Upper lobe of left lung (tissue), 6 donors: ENCODE data around the gene PUSL1. TPM values are rescaled to one million over a fixed set of nuclear protein-coding genes. Genes with fewer than 3 reads are reported as not detected.
A peak's percentile ranks its signal among the peaks of the same experiment; 100 is the strongest.

Source experiments
- ATAC-seq, 2 donors: fragments of 200-7000 bp; cut with Tn5 transposase; one replicate each; pipeline ENCODE4 v1.9.1; 2022; ENCODE audit warnings: mild to moderate bottlenecking in 2 of 2, moderate library complexity in 2 of 2; ENCODE audit not compliant: low FRiP score in 2 of 2
- DNase-seq, 2 donors: peaks; one replicate each; pipeline ENCODE4 v3.0.0-alpha.2; 2019 to 2020
- H3K27ac ChIP-seq, 4 donors: fragments of 200-600 bp; sonication (generic); one replicate each; pipeline ENCODE4 v1.5.1; 2016 to 2019
- H3K27me3 ChIP-seq, 4 donors: fragments of 200-600 bp; sonication (generic); one replicate each; pipeline ENCODE4 v1.5.1; 2017 to 2019
- H3K36me3 ChIP-seq, 4 donors: fragments of 200-600 bp; sonication (generic); one replicate each; pipeline ENCODE4 v1.5.1; 2016 to 2019
- H3K4me1 ChIP-seq, 4 donors: fragments of 200-600 bp; sonication (generic); one replicate each; pipeline ENCODE4 v1.5.1; 2018 to 2019
- H3K4me3 ChIP-seq, 4 donors: fragments of 200-600 bp; sonication (generic); one replicate each; pipeline ENCODE4 v1.5.1; 2017 to 2019; ENCODE audit warnings: mild to moderate bottlenecking in 2 of 4, moderate library complexity in 1 of 4
- H3K9me3 ChIP-seq, 4 donors: fragments of 200-600 bp; sonication (generic); one replicate each; pipeline ENCODE4 v1.5.1; 2018 to 2019
- EP300 ChIP-seq, 4 donors: sonication (generic); formaldehyde crosslinking; IDR thresholded peaks; one replicate each; pipeline ENCODE4 v1.5.1; 2017; ENCODE audit warnings: antibody characterized with exemption in 4 of 4, control low read depth in 2 of 4
- POLR2A ChIP-seq, 4 donors: fragments of 450-650 bp; IDR thresholded peaks; one replicate each; pipeline ENCODE4 v1.5.1; 2016 to 2017; ENCODE audit warnings: antibody characterized with exemption in 4 of 4, mild to moderate bottlenecking in 2 of 4
- POLR2AphosphoS5 ChIP-seq, 2 donors: sonication (generic); formaldehyde crosslinking; IDR thresholded peaks; one replicate each; pipeline ENCODE4 v1.5.1; 2017; ENCODE audit warnings: antibody characterized with exemption in 2 of 2
- WGBS, 2 donors: methylation state at CpG; one replicate each; pipeline ENCODE4 v1.1.5; 2017 to 2018; 5-methylcytosine and 5-hydroxymethylcytosine counted together
- total RNA-seq, 6 donors: library from RNA; depleted of rRNA in 4 of 6; stranded (reverse); fragments of >200 nt in 4 of 6; gene quantifications; one replicate each; pipeline versions ENCODE4 v1.1.0 to v1.2.1, GENCODE V29; 2016 to 2021
- TF ChIP-seq, protein P1 (sequence below), 6 experiments: fragments of 450-650 bp in 4 of 6; fragments of 200-600 bp in 2 of 6; sonication (generic) in 2 of 6; IDR thresholded peaks; one replicate each; pipeline ENCODE4 v1.5.1; 2016 to 2019; ENCODE audit warnings: antibody characterized with exemption in 6 of 6
- donor health status: DM: no; HTN: no; CAD: no; lungs with moderate emphysema.
- donor health status: DM: no; HTN: yes; CAD: no; lungs with severe emphysema.

PUSL1 gene
- total RNA-seq, 6 donors from 2014 or later = 16.8 to 38.8 (median 23.0) TPM

GRCh38 chr1:1287288-1288110 is 20.9 kb upstream of the PUSL1 start:
- H3K9me3 ChIP-seq = no peaks in the 10 kb centered on the region
- peak in 1 of 2 donors; percentile 84 for DNase-seq

DNA sequence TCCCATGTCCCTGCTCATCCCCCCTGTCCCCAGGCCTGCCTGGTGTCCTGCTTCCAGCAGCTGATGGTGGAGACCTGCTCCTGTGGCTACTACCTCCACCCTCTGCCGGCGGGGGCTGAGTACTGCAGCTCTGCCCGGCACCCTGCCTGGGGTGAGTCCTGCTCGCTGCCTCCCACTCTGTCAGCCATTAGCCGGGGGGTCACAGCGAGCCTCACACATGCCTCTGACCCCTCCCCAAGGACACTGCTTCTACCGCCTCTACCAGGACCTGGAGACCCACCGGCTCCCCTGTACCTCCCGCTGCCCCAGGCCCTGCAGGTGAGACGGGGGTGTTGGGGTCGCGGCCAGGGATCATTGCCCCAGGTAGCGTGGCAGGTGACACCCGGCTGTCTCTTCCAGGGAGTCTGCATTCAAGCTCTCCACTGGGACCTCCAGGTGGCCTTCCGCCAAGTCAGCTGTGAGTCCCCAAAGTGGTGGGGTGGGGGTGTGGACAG is 18.1 kb upstream of the PUSL1 start:
- Histone ChIP-seq H3K4me1 (peaks cover 0 to 14% (median 9%) of the 10 kb centered on the region in 4 donors), H3K27me3 (peaks cover 0 to 10% (median 0%) of the 10 kb centered on the region in 4 donors), H3K27ac (no peak overlapping the region), H3K36me3 (peaks cover 0 to 19% (median 9%) of the 10 kb centered on the region in 4 donors), H3K4me3 (no peak overlapping the region), H3K9me3 (no peaks in the 10 kb centered on the region)
- peak; percentile 63 to 92 for DNase-seq
- 34 to 44% methylated on average over 6 to 15 of the region's 15 CpGs for WGBS, 2 donors
- TF ChIP-seq EP300 (IDR thresholded peaks at IDR 0.05) = no peak
- TF ChIP-seq, protein P1, sequence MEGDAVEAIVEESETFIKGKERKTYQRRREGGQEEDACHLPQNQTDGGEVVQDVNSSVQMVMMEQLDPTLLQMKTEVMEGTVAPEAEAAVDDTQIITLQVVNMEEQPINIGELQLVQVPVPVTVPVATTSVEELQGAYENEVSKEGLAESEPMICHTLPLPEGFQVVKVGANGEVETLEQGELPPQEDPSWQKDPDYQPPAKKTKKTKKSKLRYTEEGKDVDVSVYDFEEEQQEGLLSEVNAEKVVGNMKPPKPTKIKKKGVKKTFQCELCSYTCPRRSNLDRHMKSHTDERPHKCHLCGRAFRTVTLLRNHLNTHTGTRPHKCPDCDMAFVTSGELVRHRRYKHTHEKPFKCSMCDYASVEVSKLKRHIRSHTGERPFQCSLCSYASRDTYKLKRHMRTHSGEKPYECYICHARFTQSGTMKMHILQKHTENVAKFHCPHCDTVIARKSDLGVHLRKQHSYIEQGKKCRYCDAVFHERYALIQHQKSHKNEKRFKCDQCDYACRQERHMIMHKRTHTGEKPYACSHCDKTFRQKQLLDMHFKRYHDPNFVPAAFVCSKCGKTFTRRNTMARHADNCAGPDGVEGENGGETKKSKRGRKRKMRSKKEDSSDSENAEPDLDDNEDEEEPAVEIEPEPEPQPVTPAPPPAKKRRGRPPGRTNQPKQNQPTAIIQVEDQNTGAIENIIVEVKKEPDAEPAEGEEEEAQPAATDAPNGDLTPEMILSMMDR (IDR thresholded peaks at IDR 0.05) = peak; percentile 62 to 84 (median 74)
- peak; percentile 58 to 61 for ATAC-seq

More at GRCh38 chr1:1287288-1288110, 20.9 kb upstream of the PUSL1 start:
- no peak overlapping the region for H3K4me3 ChIP-seq
- H3K4me1 ChIP-seq = peaks cover 0 to 14% (median 9%) of the 10 kb centered on the region in 4 donors
- no peak overlapping the region for H3K27ac ChIP-seq
- no peaks in the 10 kb centered on the region for H3K36me3 ChIP-seq
- TF ChIP-seq POLR2A (IDR thresholded peaks at IDR 0.05) = no peak
- no peak for ATAC-seq
- 76 to 92% methylated on average over 18 to 33 of the region's 46 CpGs for WGBS, 2 donors
- H3K27me3 ChIP-seq = peaks cover 0 to 10% (median 0%) of the 10 kb centered on the region in 4 donors

DNA sequence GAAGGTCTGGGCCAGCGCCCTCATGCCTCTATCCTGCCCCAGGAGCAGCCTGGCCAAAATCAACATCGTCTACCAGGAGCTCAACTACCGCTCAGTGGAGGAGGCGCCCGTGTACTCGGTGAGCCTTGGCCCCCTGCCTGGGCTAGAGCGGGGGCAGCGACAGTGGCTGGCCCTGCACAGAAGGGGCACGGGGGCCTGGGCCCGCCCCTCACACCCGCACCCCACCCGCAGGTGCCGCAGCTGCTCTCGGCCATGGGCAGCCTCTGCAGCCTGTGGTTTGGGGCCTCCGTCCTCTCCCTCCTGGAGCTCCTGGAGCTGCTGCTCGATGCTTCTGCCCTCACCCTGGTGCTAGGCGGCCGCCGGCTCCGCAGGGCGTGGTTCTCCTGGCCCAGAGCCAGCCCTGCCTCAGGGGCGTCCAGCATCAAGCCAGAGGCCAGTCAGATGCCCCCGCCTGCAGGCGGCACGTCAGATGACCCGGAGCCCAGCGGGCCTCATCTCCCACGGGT is 17.3 kb upstream of the PUSL1 start:
- peaks cover 0 to 8% (median 0%) of the 10 kb centered on the region in 4 donors for H3K27me3 ChIP-seq
- no peak for TF ChIP-seq EP300 (IDR thresholded peaks at IDR 0.05)
- TF ChIP-seq, protein P1 (IDR thresholded peaks at IDR 0.05) = no peak
- no peak for TF ChIP-seq POLR2A (IDR thresholded peaks at IDR 0.05)
- no peak for TF ChIP-seq POLR2AphosphoS5 (IDR thresholded peaks at IDR 0.05)
- H3K36me3 ChIP-seq = peaks cover 0 to 27% (median 13%) of the 10 kb centered on the region in 4 donors
- WGBS, 2 donors = 35% methylated on average over 9 of the region's 28 CpGs; no CpG with 5 or more reads in 1 of the 2 donors
- no peak overlapping the region for H3K4me3 ChIP-seq
- no peaks in the 10 kb centered on the region for H3K9me3 ChIP-seq
- no peak overlapping the region for H3K27ac ChIP-seq
- peak in 1 of 2 donors; percentile 15 for ATAC-seq
- peaks cover 0 to 14% (median 9%) of the 10 kb centered on the region in 4 donors for H3K4me1 ChIP-seq
- DNase-seq = peak in 1 of 2 donors; percentile 86

DNA sequence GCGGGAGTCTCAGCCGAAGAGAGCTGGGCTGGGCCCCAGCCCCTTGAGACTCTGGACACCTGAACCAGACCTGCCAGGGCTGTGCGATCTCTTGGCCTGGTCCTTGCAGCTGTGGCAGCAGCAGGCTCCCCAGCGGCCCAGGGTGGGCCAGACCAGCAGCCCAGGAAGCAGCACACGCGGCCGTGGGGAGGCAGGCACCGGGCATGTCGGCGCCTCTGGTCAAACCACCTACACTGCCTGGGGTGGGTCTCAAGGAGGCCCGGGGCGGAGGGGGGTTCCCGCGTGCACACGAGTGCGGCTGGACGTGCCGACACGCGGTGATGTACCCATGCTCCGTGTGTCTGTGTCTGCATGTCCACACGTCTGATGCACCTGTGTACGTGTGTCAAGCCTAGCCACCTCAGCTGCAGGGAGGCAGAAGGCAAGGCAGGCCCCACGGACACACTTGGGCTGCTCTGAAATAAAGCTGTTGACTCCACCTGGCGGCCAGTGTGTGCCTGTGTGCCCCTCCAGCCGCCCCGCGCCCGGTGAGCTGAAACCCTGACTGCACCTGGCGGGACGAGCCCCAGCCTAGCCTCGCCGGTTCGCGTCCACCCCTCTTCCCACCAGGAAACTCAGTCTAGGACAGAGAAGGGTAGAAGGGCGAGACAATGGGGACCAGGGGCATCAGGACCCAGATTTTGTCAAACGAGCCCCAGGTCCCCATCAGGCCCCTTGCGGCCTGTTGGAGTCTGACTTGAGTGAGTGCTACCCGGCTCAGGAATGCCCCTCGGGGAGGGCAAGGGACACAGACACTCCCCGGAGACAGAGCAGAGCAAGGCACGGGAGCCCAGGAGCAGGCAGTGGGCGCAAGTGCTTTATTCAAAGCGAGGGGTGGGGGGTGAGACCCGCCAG is 16.6 kb upstream of the PUSL1 start:
- WGBS, 2 donors = 39 to 45% methylated on average over 18 to 42 of the region's 45 CpGs
- TF ChIP-seq EP300 (IDR thresholded peaks at IDR 0.05) (no peak), POLR2AphosphoS5 (IDR thresholded peaks at IDR 0.05) (no peak), POLR2A (IDR thresholded peaks at IDR 0.05) (no peak)
- TF ChIP-seq, protein P1 (IDR thresholded peaks at IDR 0.05) = peak; percentile 56 to 92 (median 85)
- Histone ChIP-seq H3K27me3 (peaks cover 0 to 3% (median 0%) of the 10 kb centered on the region in 4 donors), H3K27ac (no peak overlapping the region), H3K4me3 (no peak overlapping the region), H3K4me1 (peaks cover 0 to 14% (median 9%) of the 10 kb centered on the region in 4 donors), H3K9me3 (no peaks in the 10 kb centered on the region), H3K36me3 (peaks cover 0 to 34% (median 13%) of the 10 kb centered on the region in 4 donors)
- ATAC-seq (peak; percentile 61 to 81), DNase-seq (peak; percentile 80 to 89)
